Lung (tissue), 12 donors: Measurements from ENCODE around the gene CITED2. TPM values are rescaled to one million over a fixed set of nuclear protein-coding genes. Genes with fewer than 3 reads are reported as not detected.

Experiments
- ATAC-seq: fragments of 200-7000 bp; cut with Tn5 transposase; one replicate; pipeline ENCODE4 v1.9.1; 2020; ENCODE audit warnings: moderate number of reproducible peaks; ENCODE audit not compliant: insufficient read depth, low FRiP score
- DNase-seq, 3 donors: peaks; one replicate each; pipeline ENCODE4 v3.0.0-alpha.2; 2013 to 2017
- H3K27ac ChIP-seq, 2 donors: one replicate each; pipeline ENCODE4 v1.5.1; 2013; ENCODE audit warnings: mild to moderate bottlenecking in 2 of 2, moderate library complexity in 2 of 2, control low read depth in 1 of 2, inconsistent platforms in 1 of 2, low read depth in 1 of 2, low read length in 1 of 2
- H3K27me3 ChIP-seq, 3 donors: one replicate each; pipeline ENCODE4 v1.5.1; 2013; ENCODE audit warnings: low read length in 2 of 3; ENCODE audit not compliant: control insufficient read depth in 3 of 3, insufficient read depth in 3 of 3
- H3K36me3 ChIP-seq, 4 donors: one replicate each; pipeline ENCODE4 v1.5.1; 2013; ENCODE audit warnings: low read length in 4 of 4, mild to moderate bottlenecking in 1 of 4, moderate library complexity in 1 of 4; ENCODE audit not compliant: control insufficient read depth in 4 of 4, insufficient read depth in 4 of 4
- H3K4me1 ChIP-seq, 5 donors: one replicate each; pipeline ENCODE4 v1.5.1; 2013; ENCODE audit warnings: low read length in 5 of 5, mild to moderate bottlenecking in 2 of 5, moderate library complexity in 1 of 5; ENCODE audit not compliant: control insufficient read depth in 5 of 5, insufficient read depth in 5 of 5
- H3K4me3 ChIP-seq: one replicate; pipeline ENCODE4 v1.5.1; 2013; ENCODE audit warnings: mild to moderate bottlenecking, control low read depth, moderate library complexity
- H3K9ac ChIP-seq, 2 donors: one replicate each; pipeline ENCODE4 v1.5.1; 2013; ENCODE audit warnings: low read length in 2 of 2, control low read depth in 1 of 2; ENCODE audit not compliant: insufficient read depth in 1 of 2
- H3K9me3 ChIP-seq, 4 donors: one replicate each; pipeline ENCODE4 v1.5.1; 2013; ENCODE audit warnings: low read length in 3 of 4, mild to moderate bottlenecking in 1 of 4, moderate library complexity in 1 of 4; ENCODE audit not compliant: control insufficient read depth in 4 of 4, insufficient read depth in 3 of 4
- WGBS, 2 donors: extraction: QIAGEN DNeasy Blood & Tissue Kit; methylation state at CpG; one replicate each; pipeline ENCODE4 v1.1.7; 2013; 5-methylcytosine and 5-hydroxymethylcytosine counted together
- polyA plus RNA-seq, 2 donors: library from polyadenylated mRNA; stranded (reverse); fragments of 200-250 nt; gene quantifications; one replicate each; pipeline ENCODE4 v1.2.1, GENCODE V29; 2013
- total RNA-seq, 2 donors: library from RNA; depleted of rRNA in 1 of 2; stranded (reverse); fragments of >200 nt in 1 of 2; gene quantifications; one replicate each; pipeline ENCODE4 v1.2.1, GENCODE V29; 2014 to 2021
- TF ChIP-seq, protein P1 (sequence below): IDR thresholded peaks from 2 replicates; pipeline ENCODE4 v1.5.1; 2012; ENCODE audit warnings: mild to moderate bottlenecking; ENCODE audit errors: control extremely low read depth, extremely low read depth
- donor health status: control.
- donor health status: control.
- donor health status: Bipolar disorder and iron deficiency.
- donor health status: healthy.
- donor health status: DM: yes; HTN: yes; CAD: no.

Gene CITED2
- total and polyA plus RNA-seq, 4 donors, result 34.3 to 220 (median 118) TPM

GRCh38 chr6:139380168-139380567, 5.7 kb upstream of the CITED2 start:
- no peaks in the 10 kb centered on the region for H3K36me3 ChIP-seq
- H3K27me3 ChIP-seq, result no peaks in the 10 kb centered on the region
- DNase-seq (no peak), ATAC-seq (no peak)
- H3K4me1 ChIP-seq, result peaks cover 0 to 24% (median 2%) of the 10 kb centered on the region in 5 donors
- no peaks in the 10 kb centered on the region for H3K9me3 ChIP-seq
- H3K9ac ChIP-seq, result no peak overlapping the region
- no peak overlapping the region for H3K27ac ChIP-seq
- TF ChIP-seq, protein P1, sequence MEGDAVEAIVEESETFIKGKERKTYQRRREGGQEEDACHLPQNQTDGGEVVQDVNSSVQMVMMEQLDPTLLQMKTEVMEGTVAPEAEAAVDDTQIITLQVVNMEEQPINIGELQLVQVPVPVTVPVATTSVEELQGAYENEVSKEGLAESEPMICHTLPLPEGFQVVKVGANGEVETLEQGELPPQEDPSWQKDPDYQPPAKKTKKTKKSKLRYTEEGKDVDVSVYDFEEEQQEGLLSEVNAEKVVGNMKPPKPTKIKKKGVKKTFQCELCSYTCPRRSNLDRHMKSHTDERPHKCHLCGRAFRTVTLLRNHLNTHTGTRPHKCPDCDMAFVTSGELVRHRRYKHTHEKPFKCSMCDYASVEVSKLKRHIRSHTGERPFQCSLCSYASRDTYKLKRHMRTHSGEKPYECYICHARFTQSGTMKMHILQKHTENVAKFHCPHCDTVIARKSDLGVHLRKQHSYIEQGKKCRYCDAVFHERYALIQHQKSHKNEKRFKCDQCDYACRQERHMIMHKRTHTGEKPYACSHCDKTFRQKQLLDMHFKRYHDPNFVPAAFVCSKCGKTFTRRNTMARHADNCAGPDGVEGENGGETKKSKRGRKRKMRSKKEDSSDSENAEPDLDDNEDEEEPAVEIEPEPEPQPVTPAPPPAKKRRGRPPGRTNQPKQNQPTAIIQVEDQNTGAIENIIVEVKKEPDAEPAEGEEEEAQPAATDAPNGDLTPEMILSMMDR, result no peak
- no peak overlapping the region for H3K4me3 ChIP-seq
- WGBS, 2 donors, result 66 to 89% methylated on average over 7 of the region's 7 CpGs

DNA sequence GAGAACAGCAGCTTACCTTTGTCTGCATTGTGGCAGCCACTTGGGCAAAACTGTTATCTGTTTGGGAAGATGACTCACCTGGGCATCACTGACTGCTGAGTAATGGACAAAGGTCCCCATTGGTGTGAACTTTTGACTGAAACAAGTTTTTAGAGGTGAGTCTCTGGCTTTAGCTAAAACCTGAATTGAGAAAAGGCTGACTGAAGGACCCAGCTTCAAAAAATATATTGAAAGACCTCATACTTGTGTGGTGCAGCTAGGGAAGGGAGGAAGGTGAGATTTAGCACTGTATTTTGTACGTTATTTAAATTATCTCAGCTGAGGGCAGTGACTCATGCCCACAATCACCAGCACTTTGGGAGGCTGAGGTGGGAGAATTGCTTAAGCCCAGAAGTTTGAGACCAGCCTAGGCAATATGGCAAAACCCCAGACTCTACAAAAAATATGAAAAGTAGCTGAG, 4.5 kb upstream of the CITED2 start:
- WGBS, 2 donors, result 69 to 72% methylated on average over 1 of the region's 1 CpG
- Histone ChIP-seq H3K4me3 (no peak overlapping the region), H3K27me3 (no peaks in the 10 kb centered on the region), H3K36me3 (peaks cover 0 to 4% (median 0%) of the 10 kb centered on the region in 4 donors), H3K27ac (peak overlapping the region in 1 of 2 donors; percentile 48), H3K4me1 (peaks cover 0 to 24% (median 2%) of the 10 kb centered on the region in 5 donors), H3K9ac (no peak overlapping the region), H3K9me3 (no peaks in the 10 kb centered on the region)
- DNase-seq (no peak), ATAC-seq (no peak)
- TF ChIP-seq, protein P1, result no peak

GRCh38 chr6:139378226-139378625, 3.8 kb upstream of the CITED2 start:
- TF ChIP-seq, protein P1, result no peak

More at GRCh38 chr6:139378226-139378625, 3.8 kb upstream of the CITED2 start:
- peaks cover 0 to 11% (median 2%) of the 10 kb centered on the region in 4 donors for H3K36me3 ChIP-seq
- H3K9ac ChIP-seq, result no peak overlapping the region
- DNase-seq (no peak), ATAC-seq (no peak)
- H3K4me1 ChIP-seq, result peaks cover 0 to 24% (median 2%) of the 10 kb centered on the region in 5 donors
- H3K9me3 ChIP-seq, result no peaks in the 10 kb centered on the region
- no peak overlapping the region for H3K27ac ChIP-seq
- no peak overlapping the region for H3K4me3 ChIP-seq
- H3K27me3 ChIP-seq, result no peaks in the 10 kb centered on the region
